CD8-positive, alpha-beta memory T cell (primary cell): Measurements from ENCODE around the gene TBC1D12. TPM values are rescaled to one million over a fixed set of nuclear protein-coding genes. Genes with fewer than 3 reads are reported as not detected.

Experiments used
- CTCF ChIA-PET: fragments of 350-600 bp; sonication (Branson Sonifier 250); formaldehyde crosslinking; loops from one replicate; lab custom pipeline; 2021; ENCODE audit warnings: antibody characterized with exemption; lab: Charles Lee
- POLR2A ChIA-PET: fragments of 350-600 bp; sonication (Branson Sonifier 250); formaldehyde crosslinking; loops from one replicate; lab custom pipeline; 2021; ENCODE audit warnings: antibody characterized with exemption; lab: Charles Lee
- DNase-seq, 5 donors: peaks; one replicate each; pipeline versions ENCODE4 v3.0.0 to v3.0.0-alpha.2; 2020 to 2022; ENCODE audit warnings: mixed read lengths in 1 of 5
- H3K27ac ChIP-seq: one replicate; pipeline ENCODE4 v1.7.0; 2013; ENCODE audit warnings: low read depth, mild to moderate bottlenecking, low read length, moderate library complexity
- H3K27me3 ChIP-seq: 2 replicates; pipeline ENCODE4 v1.7.0; 2013; ENCODE audit warnings: low read length, mild to moderate bottlenecking; ENCODE audit not compliant: insufficient read depth, poor library complexity, severe bottlenecking
- H3K36me3 ChIP-seq: 2 replicates; pipeline ENCODE4 v1.7.0; 2013; ENCODE audit warnings: mild to moderate bottlenecking, low read length, moderate library complexity; ENCODE audit not compliant: insufficient read depth
- H3K4me1 ChIP-seq: 2 replicates; pipeline ENCODE4 v1.7.0; 2013; ENCODE audit warnings: mild to moderate bottlenecking, low read length, moderate library complexity; ENCODE audit not compliant: insufficient read depth
- H3K4me3 ChIP-seq: 2 replicates; pipeline ENCODE4 v1.7.0; 2013; ENCODE audit warnings: mild to moderate bottlenecking, low read length
- H3K9me3 ChIP-seq: 2 replicates; pipeline ENCODE4 v1.7.0; 2013; ENCODE audit warnings: mild to moderate bottlenecking, low read length
- H3K27ac Mint-ChIP-seq, 8 donors: one replicate each; pipeline ENCODE4 v1.8.0; 2020 to 2021; ENCODE audit warnings: mixed read lengths in 8 of 8, mild to moderate bottlenecking in 6 of 8, inconsistent platforms in 3 of 8, moderate library complexity in 3 of 8
- H3K27me3 Mint-ChIP-seq, 2 donors: one replicate each; pipeline ENCODE4 v1.8.0; 2020 to 2021; ENCODE audit warnings: mixed read lengths in 2 of 2, mild to moderate bottlenecking in 1 of 2, moderate library complexity in 1 of 2
- H3K36me3 Mint-ChIP-seq, 3 donors: one replicate each; pipeline ENCODE4 v1.8.0; 2020 to 2021; ENCODE audit warnings: mixed read lengths in 3 of 3, inconsistent platforms in 1 of 3, mild to moderate bottlenecking in 1 of 3
- H3K4me1 Mint-ChIP-seq, 3 donors: one replicate each; pipeline ENCODE4 v1.8.0; 2020 to 2021; ENCODE audit warnings: mixed read lengths in 3 of 3, inconsistent platforms in 1 of 3, mild to moderate bottlenecking in 1 of 3
- H3K4me3 Mint-ChIP-seq, 7 donors: one replicate each; pipeline ENCODE4 v1.8.0; 2020 to 2021; ENCODE audit warnings: mixed read lengths in 7 of 7, mild to moderate bottlenecking in 6 of 7, moderate library complexity in 4 of 7, inconsistent platforms in 2 of 7
- H3K9me3 Mint-ChIP-seq, 5 donors: one replicate each; pipeline ENCODE4 v1.8.0; 2020 to 2022; ENCODE audit warnings: mixed read lengths in 5 of 5, mild to moderate bottlenecking in 3 of 5, moderate library complexity in 2 of 5, inconsistent platforms in 1 of 5
- polyA plus RNA-seq: library from polyadenylated mRNA; unstranded; fragments of 300-500 nt; fragmentation: Illumina TruSeq; gene quantifications from one replicate; pipeline ENCODE4 v1.2.3, GENCODE V29; 2021
- total RNA-seq, 2 experiments: library from RNA; stranded (reverse); gene quantifications; one replicate each; pipeline ENCODE4 v1.2.3, GENCODE V29; 2021

Gene TBC1D12
- total and polyA plus RNA-seq, 3 experiments from 2014 or later: 0.46 to 0.78 TPM; not detected in 1

DNA sequence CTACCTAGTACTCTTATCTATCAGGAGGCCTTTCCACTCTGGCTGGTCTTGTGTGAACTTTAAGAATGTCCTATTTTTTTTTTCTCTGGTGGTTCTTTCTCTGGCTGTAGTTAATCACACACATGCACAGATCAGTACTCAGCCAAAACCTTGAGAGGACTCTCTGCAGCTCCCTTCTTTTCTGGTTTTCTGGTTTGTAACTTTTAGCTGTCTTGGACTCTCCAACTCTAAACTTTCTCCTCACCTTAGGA is 88.4 kb downstream of the TBC1D12 start:
- no peak overlapping the region for H3K27ac ChIP-seq
- no peak for DNase-seq
- H3K9me3 ChIP-seq: no peaks in the 10 kb centered on the region
- no peak overlapping the region for H3K4me3 ChIP-seq
- no peak overlapping the region for H3K27ac Mint-ChIP-seq
- peaks cover 9 to 10% of the 10 kb centered on the region in 2 donors for H3K27me3 Mint-ChIP-seq
- no peaks in the 10 kb centered on the region for H3K36me3 Mint-ChIP-seq
- ChIA-PET POLR2A (no interaction called here), CTCF (no interaction called here)
- no peaks in the 10 kb centered on the region for H3K4me1 ChIP-seq
- no peaks in the 10 kb centered on the region for H3K4me1 Mint-ChIP-seq
- peaks cover 0 to 6% (median 0%) of the 10 kb centered on the region in 5 donors for H3K9me3 Mint-ChIP-seq
- H3K27me3 ChIP-seq: no peaks in the 10 kb centered on the region
- H3K36me3 ChIP-seq: no peaks in the 10 kb centered on the region
- H3K4me3 Mint-ChIP-seq: no peak overlapping the region

DNA sequence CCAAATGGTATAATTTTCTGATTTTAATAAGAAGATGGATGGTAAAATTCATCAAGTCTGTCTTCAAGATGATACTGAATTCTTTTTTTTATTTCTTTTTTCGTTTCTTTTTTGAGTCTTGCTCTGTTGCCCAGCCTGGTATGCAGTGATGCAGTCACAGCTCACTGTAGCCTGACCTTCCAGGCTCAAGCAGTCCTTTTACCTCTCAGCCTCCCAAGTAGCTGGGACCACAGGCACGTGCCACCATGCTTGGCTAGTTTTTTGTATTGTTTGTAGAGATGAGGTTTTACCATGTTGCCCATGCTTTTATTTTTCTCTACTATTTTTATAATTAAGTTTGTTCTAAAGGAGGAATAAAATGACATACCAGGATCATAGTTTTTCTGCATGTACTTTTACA is 91.1 kb downstream of the TBC1D12 start:
- H3K9me3 ChIP-seq: no peaks in the 10 kb centered on the region
- H3K4me1 ChIP-seq: no peaks in the 10 kb centered on the region
- no peak overlapping the region for H3K27ac ChIP-seq
- no peak overlapping the region for H3K4me3 ChIP-seq
- Mint-ChIP-seq H3K27me3 (peaks cover 8 to 9% of the 10 kb centered on the region in 2 donors), H3K4me3 (no peak overlapping the region), H3K4me1 (peaks cover 0 to 4% (median 0%) of the 10 kb centered on the region in 3 donors), H3K9me3 (no peaks in the 10 kb centered on the region), H3K27ac (no peak overlapping the region), H3K36me3 (no peaks in the 10 kb centered on the region)
- H3K36me3 ChIP-seq: no peaks in the 10 kb centered on the region
- no peak for DNase-seq
- CTCF ChIA-PET: no interaction called here
- no peaks in the 10 kb centered on the region for H3K27me3 ChIP-seq
- POLR2A ChIA-PET: no interaction called here

DNA sequence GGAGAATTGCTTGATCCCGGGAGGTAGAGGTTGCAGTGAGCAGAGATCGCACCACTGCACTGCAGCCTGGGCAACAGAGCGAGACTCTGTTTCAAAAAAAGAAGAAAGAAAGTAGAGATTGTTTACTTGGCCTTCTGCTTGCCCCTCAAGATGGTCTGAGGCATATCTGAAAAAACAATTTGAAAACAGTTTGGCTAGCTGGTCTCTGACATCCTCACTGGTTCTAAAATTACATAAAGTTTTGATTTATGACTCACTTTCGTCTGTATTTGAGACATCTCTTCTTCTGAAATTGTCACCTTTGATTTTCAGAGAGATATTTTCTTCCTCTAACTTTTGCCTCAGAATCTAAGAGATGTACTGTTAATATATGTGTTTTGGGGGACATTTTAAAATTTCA is 93.7 kb downstream of the TBC1D12 start:
- DNase-seq: no peak
- H3K4me3 ChIP-seq: no peak overlapping the region
- ChIA-PET CTCF (no interaction called here), POLR2A (no interaction called here)
- no peaks in the 10 kb centered on the region for H3K36me3 Mint-ChIP-seq
- H3K27ac ChIP-seq: no peak overlapping the region
- no peak overlapping the region for H3K27ac Mint-ChIP-seq
- no peak overlapping the region for H3K4me3 Mint-ChIP-seq
- no peaks in the 10 kb centered on the region for H3K36me3 ChIP-seq
- no peaks in the 10 kb centered on the region for H3K9me3 Mint-ChIP-seq
- H3K9me3 ChIP-seq: no peaks in the 10 kb centered on the region
- H3K4me1 Mint-ChIP-seq: peaks cover 0 to 4% (median 0%) of the 10 kb centered on the region in 3 donors
- H3K27me3 Mint-ChIP-seq: peaks cover 3 to 4% of the 10 kb centered on the region in 2 donors
- H3K27me3 ChIP-seq: no peaks in the 10 kb centered on the region
- no peaks in the 10 kb centered on the region for H3K4me1 ChIP-seq

DNA sequence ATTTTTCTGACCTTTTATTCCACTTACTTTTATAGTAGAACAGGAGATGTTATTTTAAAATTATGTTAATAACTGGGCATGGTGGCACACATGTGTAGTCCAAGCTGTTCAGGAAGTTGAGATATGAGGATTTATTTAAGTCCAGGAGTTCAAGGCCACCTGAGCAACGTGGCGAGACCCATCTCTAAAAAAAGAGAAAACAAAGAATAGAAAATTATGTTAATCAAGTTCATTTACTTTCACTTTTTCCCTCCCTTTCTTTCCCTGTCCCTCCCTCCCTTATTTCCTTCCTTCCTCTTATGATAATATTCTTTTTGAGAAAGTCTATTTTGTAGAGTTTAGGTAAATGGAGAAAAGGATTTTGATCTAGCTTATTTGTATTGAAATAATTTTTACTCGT is 94.3 kb downstream of the TBC1D12 start:
- Mint-ChIP-seq H3K4me3 (no peak overlapping the region), H3K27me3 (peaks cover 3% of the 10 kb centered on the region in 2 donors), H3K27ac (no peak overlapping the region), H3K4me1 (peaks cover 0 to 4% (median 0%) of the 10 kb centered on the region in 3 donors), H3K36me3 (no peaks in the 10 kb centered on the region), H3K9me3 (no peaks in the 10 kb centered on the region)
- no peak overlapping the region for H3K27ac ChIP-seq
- H3K9me3 ChIP-seq: no peaks in the 10 kb centered on the region
- ChIA-PET CTCF (no interaction called here), POLR2A (no interaction called here)
- no peaks in the 10 kb centered on the region for H3K36me3 ChIP-seq
- H3K4me3 ChIP-seq: no peak overlapping the region
- no peaks in the 10 kb centered on the region for H3K27me3 ChIP-seq
- no peaks in the 10 kb centered on the region for H3K4me1 ChIP-seq
- DNase-seq: no peak

DNA sequence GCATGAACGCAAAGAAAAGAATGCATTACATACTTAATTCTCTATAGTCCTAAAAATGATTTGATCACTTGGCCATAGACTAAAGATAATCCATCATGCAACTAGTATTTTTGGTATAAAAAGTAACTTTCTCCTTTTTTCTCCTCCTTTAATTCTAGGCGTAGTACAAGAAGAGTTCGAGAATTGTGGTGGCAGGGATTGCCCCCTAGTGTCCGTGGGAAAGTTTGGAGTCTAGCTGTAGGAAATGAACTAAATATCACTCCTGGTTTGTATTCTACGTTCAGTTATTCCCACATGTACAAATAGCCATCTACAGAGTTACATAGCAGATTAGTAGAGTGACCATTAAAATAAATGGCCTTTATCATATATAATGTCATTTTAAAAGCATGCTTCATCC is 97.7 kb downstream of the TBC1D12 start:
- Histone ChIP-seq H3K4me3 (no peak overlapping the region), H3K4me1 (no peaks in the 10 kb centered on the region), H3K36me3 (no peaks in the 10 kb centered on the region), H3K27me3 (no peaks in the 10 kb centered on the region), H3K9me3 (no peaks in the 10 kb centered on the region), H3K27ac (no peak overlapping the region)
- H3K4me3 Mint-ChIP-seq: no peak overlapping the region
- CTCF ChIA-PET: no interaction called here
- peaks cover 0 to 4% (median 0%) of the 10 kb centered on the region in 3 donors for H3K4me1 Mint-ChIP-seq
- peaks cover 3% of the 10 kb centered on the region in 2 donors for H3K27me3 Mint-ChIP-seq
- H3K27ac Mint-ChIP-seq: no peak overlapping the region
- no peaks in the 10 kb centered on the region for H3K9me3 Mint-ChIP-seq
- POLR2A ChIA-PET: no interaction called here
- no peak for DNase-seq
- no peaks in the 10 kb centered on the region for H3K36me3 Mint-ChIP-seq

DNA sequence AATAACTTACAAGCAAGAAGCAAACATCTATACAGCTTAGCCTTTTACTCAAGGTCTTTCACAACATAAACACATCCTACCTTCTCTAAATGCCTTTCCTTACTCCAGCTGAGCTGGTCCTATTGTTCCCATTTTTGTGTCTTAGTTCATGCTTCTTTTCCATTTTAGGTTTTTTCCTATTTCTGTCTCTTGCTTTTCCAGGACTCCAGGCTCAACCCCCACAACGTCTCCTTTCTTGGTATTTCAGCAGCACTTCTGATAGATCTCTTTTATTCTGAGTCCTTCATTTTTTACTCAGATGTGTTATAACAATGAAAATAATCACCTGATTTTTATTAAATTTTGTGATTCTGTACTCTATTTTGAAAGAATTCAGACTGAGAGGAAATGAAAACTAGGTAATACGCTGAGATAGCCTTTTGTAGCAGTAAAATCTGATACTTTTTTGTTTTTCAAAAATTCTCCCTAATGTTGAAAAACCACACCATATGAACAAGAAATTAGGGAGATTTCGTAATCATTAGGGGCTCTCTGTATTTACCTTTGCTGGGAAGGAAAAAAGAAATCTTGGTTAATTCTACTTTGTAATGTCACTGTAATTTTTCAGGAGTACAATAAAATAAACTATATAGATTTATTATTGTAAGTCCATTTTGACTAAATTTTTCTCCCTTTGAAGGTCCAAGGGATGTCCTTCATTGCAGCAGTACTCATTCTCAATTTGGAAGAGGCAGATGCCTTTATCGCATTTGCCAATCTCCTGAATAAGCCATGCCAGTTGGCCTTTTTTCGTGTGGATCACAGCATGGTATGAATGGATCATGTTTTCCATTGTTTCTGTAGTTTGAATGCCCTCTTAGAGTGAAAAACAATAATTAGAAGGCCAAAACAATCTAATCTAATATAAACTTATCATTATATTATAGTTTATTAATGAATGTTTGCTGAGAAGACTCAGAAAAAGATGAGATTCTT is 119.2 kb downstream of the TBC1D12 start:
- ChIA-PET CTCF (no interaction called here), POLR2A (no interaction called here)
- H3K4me1 ChIP-seq: no peaks in the 10 kb centered on the region
- H3K27me3 ChIP-seq: no peaks in the 10 kb centered on the region
- Mint-ChIP-seq H3K27ac (no peak overlapping the region), H3K9me3 (no peaks in the 10 kb centered on the region), H3K4me3 (no peak overlapping the region), H3K4me1 (no peaks in the 10 kb centered on the region), H3K27me3 (peaks cover 4 to 10% of the 10 kb centered on the region in 2 donors), H3K36me3 (no peaks in the 10 kb centered on the region)
- no peaks in the 10 kb centered on the region for H3K36me3 ChIP-seq
- DNase-seq: no peak
- H3K27ac ChIP-seq: no peak overlapping the region
- H3K9me3 ChIP-seq: no peaks in the 10 kb centered on the region
- no peak overlapping the region for H3K4me3 ChIP-seq

DNA sequence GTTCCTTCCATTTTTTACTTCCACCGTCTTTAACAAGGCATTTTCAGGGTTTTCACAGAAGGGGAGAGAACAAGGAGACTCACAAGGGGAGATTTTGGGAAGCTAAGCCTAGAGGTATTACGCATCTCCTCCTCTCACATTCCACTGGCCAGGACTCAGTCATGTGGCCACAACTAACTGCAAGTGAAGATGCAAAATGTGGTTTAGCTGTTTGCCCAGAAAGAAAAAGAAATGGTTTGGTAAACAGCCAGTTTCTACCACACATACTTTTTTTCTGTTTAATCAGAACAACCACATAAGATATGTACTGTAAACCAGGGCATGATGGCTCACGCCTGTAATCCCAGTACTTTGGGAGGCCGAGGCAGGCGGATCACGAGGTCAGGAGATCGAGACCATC is 121.8 kb downstream of the TBC1D12 start:
- Histone ChIP-seq H3K27ac (no peak overlapping the region), H3K36me3 (no peaks in the 10 kb centered on the region), H3K9me3 (no peaks in the 10 kb centered on the region), H3K27me3 (no peaks in the 10 kb centered on the region), H3K4me3 (no peak overlapping the region), H3K4me1 (no peaks in the 10 kb centered on the region)
- Mint-ChIP-seq H3K27me3 (peaks cover 4 to 20% of the 10 kb centered on the region in 2 donors), H3K27ac (no peak overlapping the region), H3K4me1 (no peaks in the 10 kb centered on the region), H3K9me3 (no peaks in the 10 kb centered on the region), H3K36me3 (no peaks in the 10 kb centered on the region), H3K4me3 (no peak overlapping the region)
- ChIA-PET POLR2A (no interaction called here), CTCF (no interaction called here)
- DNase-seq: no peak

DNA sequence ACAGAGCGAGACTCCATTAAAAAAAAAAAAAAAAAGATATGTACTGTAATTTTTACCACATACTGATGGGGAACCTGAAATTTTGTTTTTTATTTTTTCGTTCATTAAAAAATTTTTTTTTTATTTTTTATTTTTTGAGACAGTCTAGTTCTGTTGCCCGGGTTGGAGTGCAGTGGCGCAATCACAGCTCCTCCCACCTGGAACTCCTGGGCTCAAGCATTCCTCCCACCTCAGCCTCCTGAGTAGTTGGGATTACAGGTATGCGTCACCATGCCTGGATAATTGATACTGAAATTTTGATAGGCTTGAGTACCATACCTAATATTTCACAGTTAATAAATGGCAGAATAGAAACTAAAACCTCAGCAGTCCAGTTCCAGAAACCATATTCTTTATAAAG is 122.4 kb downstream of the TBC1D12 start:
- no peaks in the 10 kb centered on the region for H3K27me3 ChIP-seq
- Mint-ChIP-seq H3K27me3 (peaks cover 4 to 18% of the 10 kb centered on the region in 2 donors), H3K27ac (no peak overlapping the region), H3K4me3 (no peak overlapping the region), H3K4me1 (no peaks in the 10 kb centered on the region), H3K9me3 (no peaks in the 10 kb centered on the region), H3K36me3 (no peaks in the 10 kb centered on the region)
- H3K27ac ChIP-seq: no peak overlapping the region
- ChIA-PET POLR2A (no interaction called here), CTCF (no interaction called here)
- no peaks in the 10 kb centered on the region for H3K4me1 ChIP-seq
- H3K4me3 ChIP-seq: no peak overlapping the region
- H3K9me3 ChIP-seq: no peaks in the 10 kb centered on the region
- H3K36me3 ChIP-seq: no peaks in the 10 kb centered on the region
- no peak for DNase-seq
